ENCODE results near the gene USP25.
A peak's percentile ranks its signal among the peaks of the same experiment; 100 is the strongest.

USP25 gene

DNA sequence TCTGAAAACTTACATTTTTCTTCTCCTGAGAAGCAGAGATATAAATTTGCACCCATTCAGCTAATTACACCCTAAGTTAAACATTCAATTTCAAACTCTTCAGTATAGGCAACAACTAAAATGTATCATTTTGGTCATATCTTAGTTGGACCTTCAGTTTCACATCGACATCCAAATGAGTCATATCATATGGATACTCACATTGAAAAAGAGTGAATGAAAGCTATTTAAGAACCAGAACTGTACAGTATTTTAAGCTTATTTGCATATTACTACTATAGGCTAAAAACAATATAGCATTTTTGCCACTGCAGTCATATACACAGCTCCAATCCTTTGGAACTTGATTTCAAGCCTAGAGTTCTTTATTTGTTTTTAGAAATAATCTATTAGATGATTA lies 33.6 kb downstream of the USP25 start:
- no peak for DNase-seq

DNA sequence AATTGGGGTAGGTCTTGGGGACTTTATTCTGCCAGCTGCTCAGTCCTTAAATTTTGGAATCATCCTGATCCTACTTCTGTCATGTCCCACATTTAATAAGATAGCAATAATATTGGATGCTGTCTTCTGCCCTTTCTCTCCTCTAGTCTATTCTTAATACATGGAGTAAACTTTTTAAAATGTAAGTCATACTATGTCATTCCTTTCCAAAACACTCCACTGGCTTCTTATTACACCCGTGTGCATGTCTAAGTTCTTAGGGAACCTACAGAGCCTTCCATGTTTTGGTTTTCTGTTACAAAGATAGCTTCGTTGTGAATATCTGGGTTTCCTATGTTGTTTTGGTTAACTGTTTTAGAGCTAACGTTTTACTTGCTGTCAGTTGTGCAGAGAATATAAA lies 35.1 kb downstream of the USP25 start:
- no peak for DNase-seq

DNA sequence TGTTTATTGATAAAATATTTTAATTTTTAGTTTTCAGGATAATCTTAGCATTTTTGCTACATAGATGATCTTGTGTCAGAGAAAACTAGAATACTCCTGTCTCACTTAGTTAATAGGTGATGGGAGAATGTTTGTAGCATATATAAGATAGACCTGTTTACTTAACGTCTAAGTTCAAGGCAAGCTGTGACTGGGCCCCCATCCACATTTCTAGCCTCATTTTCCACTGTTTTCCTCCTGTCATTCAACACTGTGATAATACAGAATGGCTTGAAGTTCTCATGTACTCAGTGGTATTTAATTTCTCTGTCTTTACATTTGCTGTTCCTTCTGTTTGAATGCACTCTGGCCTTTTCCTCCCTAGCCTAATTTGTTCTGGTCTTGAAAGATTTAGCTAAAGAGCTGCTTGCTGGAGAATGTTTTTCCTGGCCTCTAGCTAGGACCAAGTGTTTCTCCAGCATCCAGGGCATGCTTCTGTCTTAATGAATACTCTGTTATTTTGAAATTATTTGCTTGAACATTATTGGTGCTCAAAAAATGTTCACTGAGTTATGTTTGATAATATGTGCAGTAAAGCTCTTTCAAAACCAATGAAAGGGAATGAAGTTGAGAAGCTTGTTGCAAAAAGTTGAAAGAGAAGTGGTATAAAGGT lies 37.3 kb downstream of the USP25 start:
- DNase-seq: no peak

DNA sequence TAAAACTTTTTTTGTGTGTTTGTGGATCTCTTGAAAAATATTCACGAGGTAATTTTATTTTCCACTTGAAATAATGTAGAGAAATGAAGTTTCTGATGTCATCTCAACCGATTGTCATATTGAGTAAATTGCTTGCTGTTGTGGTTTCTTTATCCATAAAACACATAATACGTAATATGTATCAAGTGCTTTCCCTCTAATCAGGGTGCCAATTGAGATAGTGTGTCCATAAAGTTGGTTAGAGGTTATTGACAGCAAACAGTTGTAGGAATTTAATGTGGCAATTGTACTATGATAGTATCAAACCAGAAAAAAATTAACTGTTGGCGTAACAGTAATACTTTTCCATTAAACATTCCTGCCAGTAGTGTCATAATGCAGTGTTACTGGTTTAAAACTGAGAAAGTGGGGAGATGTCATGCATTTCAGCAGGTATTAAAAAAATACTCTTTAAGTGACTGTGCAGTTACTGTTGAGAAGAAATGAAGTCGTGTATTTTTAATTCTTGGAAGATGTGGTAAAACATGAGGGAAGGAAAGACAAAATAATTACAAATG lies 38.3 kb downstream of the USP25 start:
- no peak for DNase-seq

DNA sequence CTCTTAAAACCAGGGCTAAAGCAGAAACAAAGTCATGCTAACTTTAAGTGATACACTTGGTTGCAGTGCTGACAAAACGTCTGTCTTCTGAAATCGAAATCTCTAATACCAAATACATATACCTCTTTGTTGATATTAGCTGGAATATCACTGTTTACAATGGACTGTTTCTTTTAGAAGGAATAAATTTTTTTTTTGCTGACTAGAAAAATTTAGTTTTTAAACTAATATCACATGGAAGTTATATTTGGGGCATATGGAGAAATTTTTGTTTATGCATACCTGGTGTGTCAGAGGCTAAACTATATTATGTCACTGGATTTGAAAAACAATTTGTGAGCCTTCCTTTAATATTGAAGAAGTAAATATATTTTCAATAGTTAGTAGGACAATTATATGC lies 39.1 kb downstream of the USP25 start:
- DNase-seq: no peak

DNA sequence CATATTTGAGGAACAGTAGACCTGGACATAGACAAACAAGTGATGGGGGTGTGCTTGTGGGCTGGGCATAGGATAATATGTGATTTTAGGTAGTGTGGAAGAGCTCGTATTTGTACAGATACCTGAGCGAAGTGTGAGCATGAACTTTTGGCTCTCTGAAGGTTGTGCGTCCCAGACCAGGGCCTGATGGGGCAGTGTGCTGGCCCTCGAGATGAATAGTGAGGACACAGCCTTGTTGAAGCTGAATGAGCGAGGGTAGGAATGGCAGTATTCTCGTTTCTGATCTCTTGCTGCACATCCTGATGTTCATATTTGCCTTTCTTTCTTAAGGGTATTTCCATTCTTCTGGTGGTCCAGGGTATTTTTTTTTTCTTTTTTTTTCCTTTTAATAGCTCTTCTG lies 41.5 kb downstream of the USP25 start:
- no peak for DNase-seq

DNA sequence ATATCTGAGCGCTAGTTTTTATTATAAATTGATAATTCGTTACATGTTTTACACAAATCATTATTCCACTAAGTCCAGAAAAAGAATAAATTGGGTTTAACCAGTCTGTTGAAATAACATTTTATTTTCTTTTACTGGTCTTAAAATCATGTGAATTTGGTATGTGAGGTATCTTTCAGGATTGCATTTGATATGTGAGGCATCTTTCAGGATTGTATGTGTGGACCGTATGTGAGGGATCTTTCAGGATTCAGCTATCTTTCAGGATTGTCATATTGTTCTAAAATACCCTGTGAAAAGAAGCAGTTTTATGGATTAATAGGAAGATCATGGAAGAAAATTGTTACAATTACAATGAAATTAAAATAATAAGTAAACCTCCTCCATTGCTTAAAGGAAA lies 42.9 kb downstream of the USP25 start:
- no peak for DNase-seq

DNA sequence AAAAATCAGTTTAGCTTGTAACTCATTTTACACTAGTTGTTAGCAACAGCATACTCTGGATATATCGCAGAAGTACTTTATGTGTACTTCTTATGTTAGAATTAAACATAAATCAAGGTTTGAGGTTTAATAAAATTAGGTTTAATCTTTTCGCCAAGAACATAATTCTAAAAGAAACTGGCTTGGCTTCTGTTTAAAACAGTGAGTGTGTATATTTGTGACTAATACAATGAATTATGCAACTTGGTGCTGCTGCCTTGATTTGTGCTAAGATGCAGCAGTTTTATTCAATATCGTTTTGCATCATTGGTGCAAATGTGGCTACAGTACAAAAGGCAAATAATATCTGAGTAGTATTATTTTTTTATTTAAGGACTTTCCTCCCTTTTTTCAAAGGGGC lies 44.8 kb downstream of the USP25 start:
- DNase-seq: no peak

DNA sequence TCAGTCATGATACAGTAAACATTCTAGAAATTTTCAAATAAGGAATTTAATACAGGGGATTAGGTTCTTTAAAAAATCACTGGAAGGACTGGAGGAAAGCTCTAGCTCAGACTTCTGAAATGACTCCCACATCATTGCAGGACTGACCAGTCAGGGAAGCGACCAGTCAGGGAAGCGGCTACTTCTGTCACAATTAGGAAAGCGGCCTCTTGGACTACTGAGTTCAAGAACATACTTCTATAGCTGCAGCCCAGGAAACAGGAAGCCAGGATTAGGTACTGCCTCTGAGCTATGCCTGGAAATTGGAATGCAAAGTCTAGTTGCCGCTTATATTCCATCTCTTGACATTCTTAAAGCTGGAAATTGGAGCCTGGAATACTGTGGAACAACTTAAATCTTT lies 45.5 kb downstream of the USP25 start:
- DNase-seq: peak; percentile 48 to 61

DNA sequence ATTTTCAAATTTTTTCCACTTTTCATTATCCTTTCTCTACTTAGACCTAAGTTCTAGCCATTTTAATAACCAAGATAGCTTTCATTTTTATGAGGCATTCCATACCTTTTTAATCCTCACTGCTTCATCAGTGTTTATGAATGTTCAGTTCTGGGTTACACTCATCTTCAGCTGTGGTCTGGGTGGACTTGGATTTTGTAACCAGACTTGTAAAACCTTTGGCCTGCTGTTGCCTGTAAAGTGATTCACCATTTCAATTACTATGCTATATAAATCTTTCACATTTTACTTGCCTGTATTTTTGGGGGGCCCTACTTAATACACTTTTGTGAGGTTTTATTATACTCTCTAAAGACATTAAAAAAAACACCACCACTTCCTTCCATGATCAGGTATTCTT lies 46.2 kb downstream of the USP25 start:
- DNase-seq: no peak

DNA sequence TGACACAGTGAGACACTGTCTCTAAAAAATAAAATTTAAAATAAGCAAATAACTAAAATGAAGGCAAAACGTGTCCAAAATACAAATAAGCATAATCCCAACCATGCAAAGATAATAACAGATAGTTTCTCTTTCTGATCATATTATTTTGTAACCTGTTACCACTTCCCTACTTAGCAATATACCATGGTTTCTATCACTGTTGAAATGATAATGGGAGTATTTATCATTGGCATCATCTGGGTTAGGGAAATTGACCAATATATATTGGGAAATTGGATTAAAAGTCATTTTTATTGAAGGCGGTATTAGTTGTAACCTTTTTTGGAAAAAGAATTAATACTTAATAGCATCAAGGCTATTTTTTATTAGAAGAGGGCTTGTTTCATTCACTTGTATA lies 47.0 kb downstream of the USP25 start:
- peak in 1 of 2 donors; percentile 70 for DNase-seq

DNA sequence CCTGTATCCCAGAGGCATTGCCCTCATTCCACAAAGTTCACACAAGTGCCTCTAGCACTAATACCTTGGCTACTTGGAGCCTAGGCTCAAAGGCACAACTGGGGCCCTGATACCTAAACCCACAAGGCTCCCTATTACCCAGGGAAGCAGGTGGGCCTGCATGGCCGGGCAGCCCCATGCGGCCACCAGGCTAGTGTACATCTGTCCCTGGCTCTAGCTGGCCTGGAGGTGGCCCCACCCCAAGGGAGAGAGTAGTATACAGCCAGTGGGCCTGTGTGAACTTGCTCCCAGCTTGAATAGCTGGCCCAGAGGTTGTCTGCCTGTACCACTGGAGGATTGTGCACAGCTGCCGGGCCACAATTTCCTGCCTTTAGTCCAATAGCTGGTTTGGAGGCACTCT lies 52.2 kb downstream of the USP25 start:
- no peak for DNase-seq

DNA sequence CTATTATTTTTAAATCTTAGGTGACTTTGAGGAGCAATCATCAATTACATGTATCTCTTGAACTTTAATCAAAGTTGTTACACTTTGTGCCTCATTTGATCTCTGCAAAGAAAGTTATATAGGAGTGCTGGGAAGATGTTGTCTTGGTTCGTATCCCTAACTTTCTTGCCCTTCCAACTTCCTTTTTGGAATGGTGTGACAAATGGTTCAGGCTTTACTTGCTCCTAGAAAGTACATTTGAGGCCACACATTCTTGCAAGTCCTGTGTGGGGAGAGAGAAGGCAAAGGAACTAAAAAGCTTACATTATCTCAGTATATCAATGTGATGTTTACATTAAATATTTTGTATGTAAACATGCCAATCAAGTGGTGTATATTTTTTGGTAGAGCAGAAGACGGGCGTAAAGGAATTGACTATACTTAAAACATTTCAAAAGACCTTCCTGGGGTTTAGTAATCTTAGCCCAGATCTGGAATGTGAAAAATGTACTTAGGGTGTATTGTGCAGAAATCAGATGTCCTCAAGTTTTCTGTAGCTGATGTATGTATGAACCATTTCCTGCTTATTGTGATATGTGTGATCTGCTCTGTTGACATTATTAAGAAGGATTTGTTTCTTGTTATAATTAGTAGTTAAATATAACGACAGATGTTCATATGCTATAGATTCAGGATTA lies 59.2 kb downstream of the USP25 start:
- no peak for DNase-seq

DNA sequence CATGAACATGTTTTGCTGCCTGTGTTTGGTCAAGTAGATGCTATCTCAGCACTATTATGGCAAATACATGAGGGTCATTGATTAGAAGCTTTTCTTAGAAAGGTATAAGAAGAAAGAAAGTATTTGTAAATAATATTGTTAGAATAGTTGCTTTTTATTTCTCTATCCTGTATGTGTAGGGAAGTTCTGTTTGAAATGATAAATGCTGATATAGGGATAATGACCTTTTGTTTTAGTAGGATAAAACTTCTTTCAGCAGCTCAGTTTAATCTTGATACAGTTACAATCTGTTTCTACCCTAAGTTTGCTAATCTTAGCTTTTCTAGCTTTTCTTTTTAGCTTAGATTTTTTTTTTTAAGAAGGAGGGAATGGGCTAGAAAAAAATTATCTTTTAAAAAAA lies 63.3 kb downstream of the USP25 start:
- no peak for DNase-seq

DNA sequence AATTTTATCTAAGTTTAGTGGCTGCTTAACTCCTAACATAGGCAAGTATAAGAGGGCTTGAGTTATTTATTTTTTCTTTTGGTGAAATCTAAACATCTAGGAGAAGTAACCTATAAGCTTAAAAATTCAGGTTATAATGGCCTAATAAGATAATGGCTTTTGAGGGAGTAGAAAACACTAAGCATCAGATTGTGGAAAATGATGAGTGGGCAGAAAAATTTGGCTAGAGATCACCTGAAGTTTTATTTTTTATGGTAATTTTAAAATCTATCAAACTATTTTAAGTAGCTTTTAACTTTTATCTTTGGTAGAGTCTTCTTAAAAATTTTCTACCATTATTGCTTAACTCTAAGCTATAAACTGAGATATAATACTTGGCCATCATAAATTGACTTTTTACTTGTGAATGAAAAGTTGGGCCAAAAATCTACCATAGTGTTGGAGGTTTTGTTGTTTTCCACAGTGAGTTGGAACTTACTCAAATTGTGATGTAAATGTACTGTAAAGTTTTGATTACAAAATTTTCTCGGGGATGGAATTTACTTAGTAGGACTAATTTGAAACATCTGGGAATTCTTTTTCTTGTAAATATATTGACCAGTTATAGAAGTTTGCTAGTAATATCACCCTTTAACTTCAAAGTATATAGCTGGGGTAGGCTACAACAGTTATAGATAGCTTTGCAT lies 63.9 kb downstream of the USP25 start:
- no peak for DNase-seq

DNA sequence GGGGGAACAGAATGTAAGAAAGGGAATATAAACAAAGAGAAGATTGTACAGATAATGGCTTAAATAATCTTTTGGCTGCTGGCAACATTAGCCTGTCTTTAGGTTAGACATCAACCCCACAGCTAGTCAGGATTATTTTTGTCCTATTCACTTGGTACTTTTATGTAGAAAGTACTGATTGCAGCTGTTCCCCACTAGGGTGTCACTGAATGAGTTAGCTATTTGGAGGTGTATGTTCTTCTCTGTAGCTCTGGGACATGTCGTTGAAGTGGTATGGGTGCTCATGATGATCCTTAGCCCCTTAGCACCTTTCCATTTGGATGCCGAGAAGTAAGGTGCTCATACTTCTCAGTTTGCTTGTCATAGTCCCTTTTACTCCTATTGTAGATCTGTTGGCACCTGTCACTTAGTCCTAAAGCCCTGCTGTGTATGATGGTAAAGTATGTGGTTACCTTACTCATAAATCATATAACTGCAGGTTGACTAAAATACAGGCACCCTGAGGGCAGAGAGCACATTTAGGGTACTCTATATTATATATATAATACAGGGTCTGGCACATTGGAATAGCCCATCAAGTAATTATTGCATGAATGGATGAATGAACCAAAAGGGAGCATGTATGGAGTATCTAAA lies 64.6 kb downstream of the USP25 start:
- DNase-seq: no peak

DNA sequence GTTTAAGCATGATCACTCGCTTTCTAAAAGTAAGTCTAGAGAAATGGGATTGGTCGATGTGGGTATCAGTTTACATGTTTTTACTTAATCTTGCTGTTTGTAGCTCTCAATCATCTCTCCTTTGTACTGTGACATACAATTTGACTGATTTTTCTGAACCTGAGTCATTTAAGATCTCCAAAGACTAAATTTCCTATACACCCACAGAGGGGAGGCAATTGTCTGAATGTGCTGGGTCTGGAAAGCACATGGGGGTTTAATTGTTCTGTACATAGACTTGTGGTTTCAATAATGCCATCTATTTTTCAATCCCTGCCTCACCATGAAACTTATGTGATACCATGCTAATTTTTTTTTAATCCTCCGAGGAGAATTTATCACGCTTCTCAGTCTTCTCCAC lies 65.8 kb downstream of the USP25 start:
- no peak for DNase-seq

DNA sequence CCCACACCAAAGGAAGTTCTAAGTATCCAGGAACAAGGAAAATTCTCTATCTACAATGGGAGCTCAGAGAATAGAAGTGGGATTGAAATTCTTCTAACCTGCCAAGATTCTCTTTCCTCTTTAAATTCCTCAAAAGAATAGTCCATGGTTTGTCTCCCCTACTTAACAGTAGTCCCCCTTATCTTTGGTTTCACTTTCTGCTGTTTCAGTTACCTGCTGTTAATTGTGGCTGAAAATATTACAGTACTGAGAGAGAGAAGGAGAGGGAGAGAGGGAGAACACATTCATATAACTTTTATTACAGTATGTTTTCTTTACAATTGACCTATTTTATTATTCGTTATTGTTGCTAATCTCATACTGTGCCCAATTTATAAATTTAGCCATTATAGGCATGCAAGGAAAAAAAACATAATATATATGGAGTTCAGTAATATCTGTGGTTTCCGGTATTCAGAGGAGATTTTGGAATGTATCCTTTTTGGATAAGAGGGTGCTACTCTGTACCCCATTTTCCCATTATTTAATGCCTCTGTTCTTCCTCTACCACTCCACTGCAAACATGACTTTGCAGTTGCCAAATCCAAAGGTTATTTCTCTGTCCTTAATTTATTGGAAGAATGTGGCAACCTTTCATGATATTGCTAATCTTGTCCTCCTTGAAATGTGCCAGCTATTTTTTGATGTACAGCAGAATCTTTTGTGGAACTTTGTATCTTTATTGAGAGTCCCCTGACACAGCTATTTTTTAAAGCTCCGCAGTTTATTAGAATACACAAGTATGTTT lies 68.0 kb downstream of the USP25 start:
- DNase-seq: no peak

DNA sequence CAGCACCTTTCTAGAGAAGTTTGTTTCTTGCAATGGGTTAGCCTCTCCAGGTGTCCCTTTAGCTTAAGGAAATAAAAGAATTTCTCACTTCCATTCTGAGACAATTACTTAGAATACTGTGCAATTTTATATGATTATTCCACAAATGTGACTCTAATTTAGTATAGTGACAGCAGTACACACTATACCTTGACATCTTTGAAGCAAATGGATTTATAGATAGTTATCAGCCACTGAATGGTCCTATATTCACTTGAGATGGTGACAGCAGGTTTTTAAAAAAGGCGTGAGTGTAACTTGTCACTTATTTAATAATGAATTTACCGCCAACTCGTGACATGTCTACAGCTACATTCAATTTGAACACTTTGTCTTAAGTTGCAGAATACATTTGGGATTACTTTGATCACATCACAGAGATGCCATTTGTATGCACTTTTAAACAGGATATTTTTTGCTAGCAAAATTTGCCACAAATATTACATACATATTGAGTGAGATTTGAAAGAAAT lies 71.6 kb downstream of the USP25 start:
- DNase-seq: no peak

DNA sequence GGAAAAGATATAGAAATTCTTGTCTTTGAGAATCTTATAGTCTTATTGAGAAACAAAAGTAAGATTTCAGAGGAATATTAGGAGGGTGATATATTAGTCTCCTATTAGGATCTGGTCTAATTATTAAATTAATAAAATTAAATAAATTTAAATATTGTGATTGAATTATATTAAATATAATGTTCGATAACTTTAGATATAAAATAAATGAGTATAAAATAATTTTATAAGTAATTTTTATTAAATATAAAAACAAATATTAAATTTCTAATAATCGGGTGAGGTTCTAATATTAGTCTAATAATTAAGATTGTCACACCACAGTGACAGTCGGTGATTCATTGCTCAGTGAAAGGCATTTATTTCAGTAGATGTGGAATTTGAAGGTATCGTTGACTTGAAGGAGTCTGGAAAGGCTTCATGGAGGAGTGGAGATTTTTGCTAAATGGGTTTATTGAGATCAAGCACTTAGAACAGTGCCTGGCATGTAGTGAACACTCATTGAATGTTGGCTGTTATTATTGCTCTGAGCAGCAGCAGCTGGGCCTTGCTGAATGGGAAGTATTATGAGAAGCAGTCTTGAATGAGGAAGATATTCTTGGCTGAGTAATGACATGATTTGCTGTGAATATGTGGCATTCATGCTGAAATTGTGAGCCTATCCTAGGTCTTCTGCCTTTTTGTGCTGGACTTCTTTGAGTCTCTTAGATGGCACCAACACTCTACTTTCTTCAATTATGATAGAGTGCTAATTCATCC lies 74.6 kb downstream of the USP25 start:
- DNase-seq: peak; percentile 35

DNA sequence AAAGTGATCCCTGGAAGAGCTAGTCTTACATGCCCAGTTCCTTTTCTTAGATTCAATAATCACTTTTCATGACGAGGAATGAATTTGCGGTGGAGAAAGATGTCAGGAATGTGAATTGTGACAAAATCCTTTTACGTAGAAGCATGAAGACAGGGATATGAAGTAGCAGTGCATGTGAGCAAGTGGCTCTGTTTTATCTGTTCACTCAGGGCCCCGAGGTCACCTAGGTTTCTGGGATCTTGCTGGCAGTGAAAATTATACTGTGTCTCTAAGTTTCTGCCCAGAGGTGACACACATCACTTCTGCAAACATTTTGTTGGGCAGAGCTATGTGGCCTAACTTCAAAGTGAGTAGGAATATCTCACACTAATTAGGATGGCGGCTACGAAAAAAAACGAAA lies 79.3 kb downstream of the USP25 start:
- DNase-seq: no peak

DNA sequence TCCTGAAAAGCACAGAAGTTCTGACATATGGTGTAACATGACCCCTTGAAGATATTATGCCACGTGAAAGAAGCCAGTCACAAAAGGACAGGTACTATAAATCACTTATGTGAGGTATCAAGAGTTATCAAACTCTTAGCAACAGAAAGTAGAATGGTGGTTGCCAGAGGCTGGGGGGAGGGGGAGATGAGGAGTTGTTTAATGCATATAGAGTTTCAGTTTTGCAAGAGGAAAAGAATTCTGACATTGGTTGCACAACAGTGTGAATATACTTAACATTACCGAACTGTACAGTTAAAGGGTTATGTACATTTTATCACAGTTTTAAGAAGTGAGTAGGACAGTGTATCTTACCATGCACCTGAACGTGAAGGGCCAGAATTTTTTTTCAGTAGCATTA lies 80.0 kb downstream of the USP25 start:
- peak in 1 of 2 donors; percentile 50 for DNase-seq
